HTR-8/SVneo (cell line): Measurements from ENCODE around the gene TTLL13.
"Not testable (repeated sequence)": the region's sequence is repeated elsewhere in the genome, so short reads cannot be mapped to it uniquely, and the experiment has no call there.

Experiments used
- DNase-seq: peaks from one replicate; pipeline ENCODE4 v3.0.0; 2011; ENCODE audit warnings: low spot score, mixed read lengths; ENCODE audit not compliant: insufficient read length
- FAIRE-seq: peaks from 2 replicates; lab custom pipeline; 2011; peaks lifted over from hg19 to GRCh38; lab: Jason Lieb, UNC

The TTLL13 gene

DNA sequence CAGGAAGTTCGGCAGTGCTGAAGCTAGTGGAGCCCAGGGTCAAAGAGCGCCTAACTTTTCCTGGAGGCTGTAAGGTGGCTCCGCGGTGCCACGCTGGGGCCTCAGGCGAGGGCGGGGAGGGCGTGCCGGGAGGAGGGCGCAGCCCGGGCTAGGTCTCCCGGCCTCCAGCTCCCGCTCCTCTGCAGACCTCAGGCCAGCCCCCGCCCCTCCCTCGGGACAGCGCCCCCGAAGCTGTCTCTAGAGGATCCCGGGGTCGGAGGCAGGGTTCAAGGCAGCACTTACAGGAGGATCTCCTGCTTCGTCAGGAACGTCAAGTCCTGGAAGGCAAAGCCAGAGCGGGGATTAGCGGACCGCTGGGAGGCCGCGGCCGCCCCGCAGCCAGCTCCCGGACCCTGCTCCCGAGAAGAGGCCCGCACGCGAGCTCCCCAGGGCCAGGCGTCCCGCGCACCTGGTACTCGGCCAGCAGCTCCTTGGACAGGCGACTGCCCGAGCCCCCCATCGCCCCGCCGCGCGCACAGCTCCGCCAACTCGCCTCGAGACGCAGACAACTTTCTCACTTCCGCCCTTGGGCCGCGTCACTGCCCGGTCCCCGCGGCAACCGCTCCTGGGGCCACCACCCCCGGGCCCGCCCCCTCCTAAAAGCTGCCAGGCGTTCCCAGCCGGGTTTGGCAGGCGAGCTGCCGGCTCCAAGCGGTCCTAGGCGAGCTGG lies 15.8 kb upstream of the TTLL13 start, which contains the start of gene CIB1:
Gene CIB1 (minus strand): TSS at position 555 of the 709 bp plus-strand sequence. CDS start 56 bp downstream, at position 499.
- DNase-seq (peak; percentile 98), FAIRE-seq (no peak)

DNA sequence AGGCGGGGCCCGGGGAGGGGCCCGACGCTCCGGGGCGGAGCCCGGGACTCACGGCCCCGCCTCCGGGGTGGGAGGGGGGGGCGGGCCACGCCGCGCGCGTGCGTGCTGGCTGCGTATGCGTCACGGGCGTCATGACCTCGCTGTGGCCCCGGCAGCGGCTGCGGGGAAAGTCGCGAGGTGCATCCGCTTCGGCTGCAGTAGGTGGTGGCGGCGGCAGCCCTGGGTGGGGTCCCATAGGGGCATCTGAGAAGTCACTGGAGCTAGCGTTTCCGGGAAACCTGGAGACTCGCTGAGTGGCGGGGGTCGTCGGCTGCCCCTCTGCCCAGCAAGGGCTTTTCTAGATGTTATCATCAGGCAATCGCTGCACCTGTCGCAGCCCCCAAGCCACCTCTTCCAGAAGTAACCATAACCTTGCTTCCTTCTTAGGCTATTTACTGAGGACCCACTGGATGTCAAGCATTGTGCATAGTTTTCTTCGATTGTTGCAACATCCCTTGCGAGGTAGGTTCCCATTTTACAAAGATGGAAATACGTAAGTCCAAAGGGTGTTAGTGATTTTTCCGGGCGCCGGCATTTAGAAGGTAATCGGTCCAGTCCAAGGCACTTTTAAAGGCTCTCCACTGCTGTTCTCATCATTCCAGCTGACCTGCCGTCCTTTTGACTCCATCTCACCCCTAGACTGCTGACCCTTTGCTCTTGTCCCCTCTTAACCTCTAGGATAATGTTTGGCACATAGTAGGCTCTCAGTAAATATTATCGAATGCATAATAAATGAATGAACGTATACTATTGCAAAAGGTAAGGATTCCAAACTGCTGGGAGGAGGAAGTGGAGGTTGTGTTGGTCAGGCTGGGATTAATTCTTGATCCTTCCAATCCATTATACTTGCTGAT lies 15.0 kb upstream of the TTLL13 start, which contains the start of gene GDPGP1:
Gene GDPGP1 (plus strand): TSS at position 114 of the 893 bp plus-strand sequence. CDS start 6,700 bp downstream, outside the sequence.
- peak; percentile 82 for FAIRE-seq
- no peak for DNase-seq

DNA sequence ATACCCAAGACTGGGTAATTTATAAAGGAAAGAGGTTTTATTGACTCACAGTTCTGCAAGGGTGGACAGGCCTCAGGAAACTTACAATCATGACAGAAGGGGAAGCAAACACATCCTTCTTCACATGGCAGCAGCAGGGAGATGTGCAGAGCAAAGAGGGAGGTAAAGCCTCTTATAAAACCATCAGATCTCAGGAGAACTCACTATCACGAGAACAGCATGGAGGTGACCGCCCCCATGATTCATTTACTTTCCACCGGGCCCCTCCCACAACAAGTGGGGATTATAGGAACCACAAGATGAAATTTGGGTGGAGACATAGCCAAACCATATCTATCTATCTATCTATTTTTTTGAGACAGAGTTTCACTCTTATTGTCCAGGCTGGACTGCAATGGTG lies 10.0 kb upstream of the TTLL13 start:
- DNase-seq (no peak), FAIRE-seq (no peak)

DNA sequence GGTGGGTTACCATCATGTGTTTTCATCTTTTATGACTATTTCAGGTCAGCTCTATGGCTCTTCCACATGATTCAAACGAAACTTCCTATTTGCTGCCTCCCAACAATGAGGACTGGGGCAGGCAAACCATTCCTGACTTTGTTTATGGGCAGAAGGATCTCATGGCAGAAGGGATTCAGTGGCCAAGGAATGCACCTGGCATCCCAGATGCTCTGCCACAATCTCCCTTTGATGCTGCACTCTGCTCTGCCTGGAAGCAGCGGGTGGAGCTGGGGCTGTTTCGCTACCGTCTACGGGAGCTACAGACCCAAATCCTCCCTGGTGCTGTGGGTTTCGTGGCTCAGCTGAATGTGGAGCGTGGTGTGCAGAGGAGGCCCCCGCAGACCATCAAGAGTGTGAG lies 8.5 kb upstream of the TTLL13 start:
- no peak for FAIRE-seq

DNA sequence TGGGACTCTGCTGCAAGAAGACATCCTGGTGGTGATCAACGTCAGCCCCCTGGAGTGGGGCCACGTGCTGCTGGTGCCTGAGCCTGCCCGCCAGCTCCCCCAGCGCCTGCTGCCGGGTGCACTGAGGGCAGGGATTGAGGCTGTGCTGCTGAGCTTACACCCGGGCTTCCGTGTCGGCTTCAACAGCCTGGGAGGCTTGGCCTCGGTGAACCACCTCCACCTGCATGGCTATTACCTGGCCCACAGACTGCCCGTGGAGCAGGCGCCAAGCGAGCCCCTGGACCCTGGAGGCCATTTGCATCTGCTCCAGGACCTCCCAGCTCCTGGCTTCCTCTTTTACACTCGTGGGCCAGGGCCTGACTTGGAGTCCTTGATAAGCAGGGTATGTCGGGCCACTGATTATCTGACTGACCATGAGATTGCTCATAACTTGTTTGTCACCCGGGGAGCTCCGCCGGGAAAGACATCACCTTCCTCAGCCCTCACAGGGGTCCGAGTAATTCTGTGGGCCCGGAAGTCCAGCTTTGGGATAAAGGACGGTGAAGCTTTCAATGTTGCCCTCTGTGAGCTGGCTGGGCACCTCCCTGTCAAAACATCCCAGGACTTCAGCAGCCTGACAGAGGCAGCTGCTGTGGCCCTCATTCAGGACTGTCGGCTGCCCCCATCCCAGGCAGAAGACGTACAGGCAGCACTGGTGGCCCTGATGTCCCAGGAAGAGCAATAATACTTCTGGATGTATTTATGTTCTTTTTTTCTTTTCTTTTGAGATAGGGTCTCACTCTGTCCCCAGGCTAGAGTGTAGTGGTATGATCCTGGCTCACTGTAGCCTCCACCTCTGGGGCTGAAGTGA lies 7.8 kb upstream of the TTLL13 start:
- FAIRE-seq (no peak), DNase-seq (no peak)

More for the DNA sequence above, 8.5 kb upstream of the TTLL13 start:
- DNase-seq, result no peak

DNA sequence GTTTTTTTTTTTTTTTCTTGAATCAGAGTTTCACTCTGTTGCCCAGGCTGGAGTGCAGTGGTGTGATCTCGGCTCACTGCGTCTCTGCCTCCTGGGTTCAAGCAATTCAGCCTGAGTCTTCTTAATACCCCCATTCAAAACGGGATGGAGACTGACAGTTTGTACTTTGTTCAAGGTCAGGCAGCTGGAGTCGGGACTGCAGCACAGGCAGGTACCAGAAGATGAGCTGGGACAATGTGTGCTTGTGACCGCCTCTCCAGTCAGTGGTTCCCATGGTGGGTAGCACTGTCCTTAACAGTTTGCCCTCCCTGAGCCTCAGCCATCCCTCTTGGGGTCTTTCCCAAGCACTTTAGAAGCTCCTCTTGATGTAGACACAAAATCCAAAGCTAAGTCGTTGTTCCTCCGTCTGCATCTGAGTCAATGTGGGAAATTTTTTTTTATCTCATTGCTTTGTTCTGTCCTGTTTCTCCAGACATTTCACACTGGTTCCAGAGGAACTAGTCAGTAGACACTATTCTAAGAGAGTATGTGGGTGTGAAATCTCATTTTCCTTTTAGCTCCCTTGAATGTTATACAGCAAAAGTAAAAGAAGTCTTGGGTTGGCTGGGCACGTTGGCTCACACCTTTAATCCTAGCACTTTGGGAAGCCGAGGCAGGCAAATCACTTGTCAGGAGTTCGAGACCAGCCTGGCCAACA lies 5.3 kb upstream of the TTLL13 start:
- no peak for DNase-seq
- no peak for FAIRE-seq

DNA sequence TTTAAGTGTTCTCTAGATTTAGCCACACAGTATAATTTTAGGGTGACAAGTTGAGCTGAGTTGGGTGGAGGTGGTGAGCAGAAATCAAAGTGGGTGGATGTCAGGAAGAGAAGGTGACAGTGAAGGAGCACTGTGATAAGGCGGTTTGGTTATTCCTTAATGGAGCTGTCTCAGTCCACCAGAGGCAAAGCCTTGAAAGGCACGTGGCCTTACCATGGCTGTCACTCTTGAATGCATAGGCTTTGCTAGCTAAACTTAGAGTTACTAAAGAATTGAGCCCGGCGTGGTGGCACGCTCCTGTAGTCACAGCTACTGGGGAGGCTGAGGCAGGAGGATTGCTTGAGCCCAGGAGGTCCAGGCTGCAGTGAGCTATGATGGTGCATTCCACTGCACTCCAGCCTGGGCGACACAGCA lies 560 bp upstream of the TTLL13 start:
- FAIRE-seq, result no peak
- DNase-seq, result no peak

DNA sequence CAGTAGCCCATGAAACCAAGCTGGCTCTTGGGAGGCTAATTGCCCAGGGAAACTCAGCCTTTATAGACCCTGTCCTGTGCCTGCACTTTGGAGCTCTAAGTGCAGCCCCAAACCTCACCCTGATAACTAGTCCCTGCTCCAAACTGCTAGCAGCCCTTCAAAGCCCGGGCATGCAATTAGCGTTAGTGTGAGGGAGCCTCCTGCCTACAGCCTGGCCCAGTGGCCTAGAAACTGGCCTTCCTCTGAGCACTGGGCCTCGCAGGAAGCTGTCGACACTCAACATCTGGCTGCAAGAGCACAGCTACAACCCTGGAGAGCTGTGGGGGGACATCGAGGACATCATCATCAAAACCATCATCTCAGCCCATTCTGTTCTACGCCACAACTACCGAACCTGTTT lies 8.4 kb downstream of the TTLL13 start:
- DNase-seq, result no peak
- FAIRE-seq, result no peak

DNA sequence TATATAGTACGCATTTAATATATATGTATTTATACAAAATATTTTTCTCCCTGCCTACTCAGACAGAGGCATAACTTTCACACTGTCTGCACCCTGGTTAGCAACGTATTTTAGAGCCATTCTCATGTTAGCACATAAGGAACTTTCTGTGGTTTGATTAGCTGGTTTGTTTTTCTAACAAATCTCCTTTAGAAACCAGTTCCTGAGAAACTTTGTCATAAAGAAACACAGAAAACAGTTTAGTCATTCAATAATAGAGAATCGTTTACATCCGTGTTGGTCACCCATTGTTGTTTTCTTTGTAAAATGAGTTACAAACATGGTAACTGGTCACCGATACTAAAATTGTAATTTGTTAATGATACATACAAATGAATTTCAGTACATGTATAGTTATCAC lies 10.2 kb downstream of the TTLL13 start:
- no peak for FAIRE-seq

DNA sequence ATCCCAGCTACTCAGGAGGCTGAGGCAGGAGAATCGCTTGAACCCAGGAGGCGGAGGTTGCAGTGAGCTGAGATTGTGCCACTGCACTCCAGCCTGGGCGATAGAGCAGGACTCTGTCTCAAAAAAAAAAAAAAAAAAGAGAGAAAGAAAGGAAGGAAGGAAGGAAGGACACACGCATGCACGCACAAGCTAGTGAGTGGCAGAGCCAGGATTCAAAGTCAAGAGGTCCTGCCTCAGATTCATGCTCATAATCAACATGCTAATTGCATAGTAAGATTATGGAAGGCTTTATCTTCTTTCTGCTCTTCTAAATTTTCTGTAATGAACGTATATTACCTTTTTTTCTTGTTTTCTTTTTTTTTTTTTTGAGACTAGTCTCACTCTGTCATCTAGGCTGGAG lies 11.4 kb downstream of the TTLL13 start:
- not testable (repeated sequence) for FAIRE-seq, DNase-seq

More for the DNA sequence above, 10.2 kb downstream of the TTLL13 start:
- DNase-seq, result no peak

DNA sequence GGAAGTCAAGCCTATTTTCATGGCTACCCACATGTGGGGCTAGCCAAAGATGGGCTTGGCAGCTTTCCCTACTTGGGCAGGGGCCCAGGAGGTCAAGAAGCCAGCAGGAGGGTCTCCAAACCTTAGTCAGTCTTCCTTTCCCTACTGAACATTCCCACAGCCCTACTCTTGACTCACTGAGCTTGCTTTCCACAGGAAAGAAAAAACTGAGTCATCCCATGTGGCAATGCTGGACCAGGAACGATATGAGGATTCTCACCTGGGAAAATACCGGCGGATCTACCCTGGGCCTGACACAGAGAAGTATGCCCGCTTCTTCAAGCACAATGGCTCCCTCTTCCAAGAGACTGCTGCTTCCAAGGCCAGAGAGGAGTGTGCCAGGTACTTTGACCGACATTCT lies 12.5 kb downstream of the TTLL13 start:
- FAIRE-seq, result no peak
- DNase-seq, result no peak

DNA sequence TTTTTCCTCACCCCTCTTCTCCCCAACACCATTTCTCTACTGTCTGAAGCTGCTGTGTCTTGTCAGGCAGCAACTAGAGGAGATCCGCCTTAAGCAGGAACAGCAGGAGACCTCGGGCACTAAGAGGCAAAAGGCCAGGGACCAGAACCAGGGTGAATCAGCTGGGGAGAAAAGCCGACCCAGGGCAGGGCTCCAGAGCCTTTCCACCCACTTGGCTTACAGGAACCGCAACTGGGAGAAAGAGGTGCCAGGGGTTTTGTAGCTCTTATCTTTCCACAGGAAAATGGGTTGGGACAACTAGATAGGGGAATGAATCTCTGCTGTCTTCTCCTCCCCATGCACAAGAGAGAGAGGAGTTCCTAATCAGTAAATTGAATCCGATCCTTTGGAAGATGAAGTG lies 13.1 kb downstream of the TTLL13 start:
- DNase-seq (no peak), FAIRE-seq (no peak)

DNA sequence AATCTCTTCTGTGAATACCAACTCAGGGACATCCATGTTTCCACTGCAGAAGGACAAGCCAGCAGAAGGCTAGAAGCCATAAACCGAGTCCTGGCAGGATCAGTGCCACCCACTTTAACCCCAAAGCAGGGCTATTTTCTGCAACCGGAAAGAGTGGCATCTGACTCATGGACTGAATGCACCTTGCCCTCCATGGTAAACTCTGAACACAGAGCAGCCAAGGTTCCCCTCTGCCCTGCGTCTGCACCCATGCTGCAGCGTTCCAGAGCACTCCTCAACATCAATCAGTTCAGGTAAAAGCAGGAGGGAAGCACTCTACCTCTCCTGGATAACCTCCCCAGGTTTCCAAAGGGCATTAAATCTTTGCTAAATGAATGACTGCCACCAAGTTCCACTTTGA lies 15.3 kb downstream of the TTLL13 start:
- no peak for FAIRE-seq

DNA sequence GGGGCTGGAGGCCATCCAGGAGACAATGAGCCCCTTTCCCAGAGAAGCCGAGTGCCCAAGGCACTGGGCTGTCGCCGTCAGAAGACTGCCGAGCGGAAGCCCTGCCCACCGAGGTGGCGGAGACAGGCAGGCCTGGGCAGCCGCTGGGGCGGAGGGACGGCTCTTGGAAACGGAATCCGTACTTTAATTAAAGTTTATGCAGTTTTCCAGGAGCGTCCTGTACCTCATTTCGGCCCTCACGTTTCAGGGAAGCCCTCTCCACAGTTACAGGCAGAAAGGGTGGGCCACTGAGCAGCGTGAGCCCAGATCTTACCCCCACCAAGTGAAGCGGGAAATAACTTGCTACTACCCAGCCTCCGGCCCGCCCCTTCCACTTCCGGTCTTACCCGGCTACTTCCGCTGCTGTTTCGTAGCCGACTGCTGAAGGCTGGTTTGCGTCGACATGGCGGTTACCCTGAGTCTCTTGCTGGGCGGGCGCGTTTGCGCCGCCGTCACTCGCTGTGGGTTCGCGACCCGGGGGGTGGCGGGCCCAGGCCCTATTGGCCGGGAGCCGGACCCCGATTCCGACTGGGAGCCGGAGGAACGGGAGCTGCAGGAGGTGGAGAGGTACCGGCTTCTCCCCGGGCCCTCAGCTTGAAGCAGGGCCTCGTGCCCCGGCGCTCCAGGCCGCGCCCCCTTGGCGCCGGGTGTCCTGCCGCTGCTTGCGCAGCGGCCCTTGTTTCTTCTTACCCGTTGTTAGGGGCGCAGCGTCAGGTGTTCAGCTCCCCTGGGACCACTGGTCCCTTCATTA lies 16.1 kb downstream of the TTLL13 start, which contains the start of gene NGRN:
Gene NGRN (plus strand): TSS at position 402 of the 790 bp plus-strand sequence. CDS start 41 bp downstream, at position 443.
- DNase-seq, result peak; percentile 90
- FAIRE-seq, result peak; percentile 52

More for the DNA sequence above, 15.3 kb downstream of the TTLL13 start:
- no peak for DNase-seq

DNA sequence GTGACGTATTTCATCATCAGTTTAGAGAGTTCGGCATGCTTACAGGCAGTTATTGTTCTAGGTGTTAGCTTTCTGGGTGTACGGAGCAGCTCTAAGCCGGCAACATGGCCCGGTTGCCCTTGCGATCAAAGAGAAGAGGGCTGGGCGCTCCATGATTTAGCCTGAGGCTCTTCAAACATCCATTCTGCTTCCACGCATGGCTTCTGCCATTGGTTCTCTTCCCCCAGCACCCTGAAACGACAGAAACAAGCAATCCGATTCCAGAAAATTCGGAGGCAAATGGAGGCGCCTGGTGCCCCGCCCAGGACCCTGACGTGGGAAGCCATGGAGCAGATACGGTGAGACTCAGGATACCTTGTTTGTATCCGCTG lies 16.7 kb downstream of the TTLL13 start:
- FAIRE-seq (no peak), DNase-seq (peak; percentile 30)

DNA sequence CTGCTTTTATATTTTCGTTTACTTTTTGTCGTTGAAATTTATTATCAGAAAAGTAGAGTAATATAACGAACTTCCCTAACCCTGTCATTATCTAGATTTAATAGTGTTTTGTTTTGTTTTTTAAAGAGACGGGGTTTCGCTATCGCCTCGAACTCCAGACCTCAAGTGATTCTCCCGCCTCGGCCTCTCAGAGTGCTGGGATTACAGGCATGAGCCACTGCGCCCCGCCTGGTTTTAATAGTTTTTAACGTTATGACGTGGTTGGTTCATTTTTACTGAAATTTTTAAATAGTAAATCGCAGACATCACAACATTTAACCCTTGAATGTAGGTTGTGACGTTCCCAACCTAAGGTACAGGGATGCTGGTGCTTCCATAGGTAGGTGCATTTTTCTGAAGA lies 17.1 kb downstream of the TTLL13 start:
- FAIRE-seq, result no peak
- no peak for DNase-seq

DNA sequence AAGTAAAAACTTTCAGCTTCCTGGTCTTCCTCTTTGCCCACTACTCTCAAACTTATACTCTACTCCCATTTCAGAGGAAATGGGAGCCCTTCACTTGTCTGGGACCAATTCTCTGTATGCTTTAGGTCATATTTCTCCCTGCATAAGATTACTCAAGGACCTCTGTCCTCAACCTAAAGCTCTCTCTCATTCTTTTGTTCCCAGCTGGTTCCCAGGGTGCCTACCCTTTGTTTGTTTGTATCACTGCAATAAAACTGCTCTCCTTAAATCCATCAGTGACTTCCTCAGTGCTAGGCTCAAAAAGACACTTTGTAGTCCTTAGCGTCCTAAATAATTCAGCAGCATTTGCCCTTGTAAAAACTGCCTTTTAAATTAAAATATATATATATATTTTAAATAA lies 19.1 kb downstream of the TTLL13 start:
- no peak for DNase-seq
- no peak for FAIRE-seq

DNA sequence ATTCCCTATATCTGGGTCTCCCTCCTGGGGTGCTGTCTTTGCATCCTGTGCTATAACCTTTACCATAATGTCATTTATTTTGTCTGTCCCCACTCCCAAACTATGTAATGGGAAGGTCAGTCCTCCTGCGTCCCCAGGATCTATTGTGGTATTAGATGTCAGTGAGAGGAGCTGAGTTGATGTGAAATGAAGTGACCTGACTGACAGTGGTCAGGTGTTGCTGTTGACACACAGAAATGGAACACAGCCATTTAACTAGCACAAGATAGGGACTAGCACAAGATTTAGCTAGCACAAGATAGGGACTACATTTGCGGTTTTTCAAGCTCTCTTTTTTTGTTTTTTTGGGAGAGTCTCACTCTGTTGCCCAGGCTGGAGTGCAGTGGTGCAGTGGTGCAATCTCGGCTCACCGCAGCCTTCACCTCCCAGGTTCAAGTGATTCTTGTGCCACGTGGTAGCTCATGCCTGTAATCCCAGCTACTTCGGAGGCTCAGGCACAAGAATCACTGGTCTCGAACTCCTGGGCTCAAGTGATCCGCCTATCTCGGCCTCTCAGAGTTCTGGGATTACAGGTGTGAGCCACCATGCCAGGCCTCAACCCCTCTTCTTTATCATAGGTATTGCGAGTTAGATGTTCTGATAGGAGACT lies 21.3 kb downstream of the TTLL13 start:
- DNase-seq (no peak), FAIRE-seq (no peak)
